Uterus (tissue), 2 donors: ENCODE measurements around the gene RNASE4.

Source experiments
- CTCF ChIP-seq, 4 experiments: fragments of 200-600 bp in 2 of 4; fragments of 450-650 bp in 2 of 4; sonication (generic) in 2 of 4; IDR thresholded peaks; one replicate each; pipeline ENCODE4 v1.5.1; 2016 to 2019; ENCODE audit warnings: antibody characterized with exemption in 4 of 4, mild to moderate bottlenecking in 2 of 4, moderate library complexity in 1 of 4
- POLR2A ChIP-seq, 2 donors: fragments of 450-650 bp; IDR thresholded peaks; one replicate each; pipeline ENCODE4 v1.6.1; 2016; ENCODE audit warnings: antibody characterized with exemption in 2 of 2, mild to moderate bottlenecking in 1 of 2, moderate library complexity in 1 of 2

- no peak for TF ChIP-seq CTCF (IDR thresholded peaks at IDR 0.05)
- TF ChIP-seq POLR2A (IDR thresholded peaks at IDR 0.05) = no peak
Measured at GRCh38 chr14:20658246-20658645, 26.1 kb upstream of the RNASE4 start.
